ENCODE results near the gene GOLGA6L7.
"Not testable (repeated sequence)": the region's sequence is repeated elsewhere in the genome, so short reads cannot be mapped to it uniquely, and the experiment has no call there.

GRCh38 chr15:28853654-28854053, 5.2 kb upstream of the GOLGA6L7 start:
- TF ChIP-seq CTCF (IDR thresholded peaks at IDR 0.05 in 8 of 11, conservative IDR thresholded peaks at IDR 0.05 in 3 of 11); POLR2AphosphoS5 (IDR thresholded peaks at IDR 0.05); POLR2A (IDR thresholded peaks at IDR 0.05): not testable (repeated sequence)

All from spleen (tissue), 7 donors.